HG03139 (cell line): ENCODE measurements around the gene MORC4.
A peak's percentile ranks its signal among the peaks of the same experiment; 100 is the strongest.

Experiments used
- ATAC-seq: cut with Tn5 transposase; IDR thresholded peaks from one replicate; pipeline ENCODE4 v1.9.1; 2021; ENCODE audit not compliant: unreplicated experiment

MORC4 gene

DNA sequence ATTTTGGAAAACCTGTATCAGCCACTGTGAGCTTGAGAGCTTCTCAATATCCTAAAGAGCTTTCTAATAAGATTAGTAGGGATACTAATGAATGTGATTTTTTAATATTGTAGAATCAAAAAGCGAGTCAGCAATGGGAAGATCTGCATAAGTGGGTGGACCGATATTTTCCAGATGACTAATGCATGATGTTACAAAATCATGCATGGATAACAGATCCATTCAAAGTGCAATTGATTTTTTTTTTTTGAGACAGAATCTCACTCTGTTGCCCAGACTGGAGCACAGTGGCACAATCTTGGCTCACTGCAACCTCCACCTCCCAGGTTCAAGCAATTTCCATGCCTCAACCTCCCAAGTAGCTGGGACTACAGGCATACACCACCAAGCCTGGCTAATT, 87.1 kb downstream of the MORC4 start:
- no peak for ATAC-seq

DNA sequence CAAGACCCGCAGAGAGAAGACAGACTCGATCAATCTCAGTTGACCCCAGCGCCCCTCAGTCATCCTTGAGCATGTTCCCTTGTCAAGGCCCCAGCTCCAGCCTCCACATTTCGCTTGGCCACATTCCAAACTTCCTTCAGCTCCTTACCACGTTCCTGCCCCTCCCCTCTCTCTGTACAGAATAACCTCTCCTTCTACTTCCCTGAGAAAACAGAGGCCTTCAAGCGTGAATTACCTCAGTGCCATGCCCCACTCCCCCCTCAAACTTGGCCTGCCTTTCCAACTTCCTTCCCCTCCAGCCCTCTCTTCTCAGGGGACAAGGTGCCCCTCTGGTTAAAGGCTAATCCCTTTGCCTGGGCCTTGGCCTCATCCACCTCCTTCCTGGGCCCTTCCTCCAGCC, 93.7 kb downstream of the MORC4 start:
- ATAC-seq, result no peak

DNA sequence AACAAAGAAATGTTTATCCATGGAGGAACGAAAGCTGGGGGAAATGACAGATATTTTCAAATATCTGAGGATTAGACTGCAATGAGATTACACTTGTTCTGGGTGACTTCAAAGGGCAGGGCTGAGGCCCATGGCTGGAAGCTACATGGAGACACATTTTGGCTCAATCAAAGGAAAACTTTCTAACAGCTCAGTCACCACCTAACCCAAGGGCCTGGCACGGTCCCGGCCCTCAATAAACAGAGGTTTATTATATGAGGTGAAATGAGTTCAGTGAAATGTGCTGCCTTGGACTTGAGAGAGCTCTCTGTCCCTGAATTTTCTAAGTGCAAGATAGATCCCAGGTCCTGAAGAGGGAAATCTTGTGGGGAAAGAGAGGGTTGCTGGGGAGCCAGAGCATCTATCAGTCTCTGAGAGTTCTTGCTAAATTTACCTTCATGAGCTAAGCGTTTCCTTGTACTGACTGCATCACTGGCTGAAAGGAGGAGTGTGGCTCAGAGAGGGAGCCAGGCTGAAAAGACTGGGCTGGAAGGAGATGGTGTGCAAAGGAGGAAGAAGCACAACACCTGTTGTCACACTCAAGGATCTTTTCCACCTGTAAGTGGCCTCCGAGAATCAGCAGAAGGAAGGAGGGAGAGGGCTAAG, 94.8 kb downstream of the MORC4 start:
- no peak for ATAC-seq

- ATAC-seq, result no peak
Measured at GRCh38 chrX:106903856-106904528, 96.0 kb downstream of the MORC4 start.

DNA sequence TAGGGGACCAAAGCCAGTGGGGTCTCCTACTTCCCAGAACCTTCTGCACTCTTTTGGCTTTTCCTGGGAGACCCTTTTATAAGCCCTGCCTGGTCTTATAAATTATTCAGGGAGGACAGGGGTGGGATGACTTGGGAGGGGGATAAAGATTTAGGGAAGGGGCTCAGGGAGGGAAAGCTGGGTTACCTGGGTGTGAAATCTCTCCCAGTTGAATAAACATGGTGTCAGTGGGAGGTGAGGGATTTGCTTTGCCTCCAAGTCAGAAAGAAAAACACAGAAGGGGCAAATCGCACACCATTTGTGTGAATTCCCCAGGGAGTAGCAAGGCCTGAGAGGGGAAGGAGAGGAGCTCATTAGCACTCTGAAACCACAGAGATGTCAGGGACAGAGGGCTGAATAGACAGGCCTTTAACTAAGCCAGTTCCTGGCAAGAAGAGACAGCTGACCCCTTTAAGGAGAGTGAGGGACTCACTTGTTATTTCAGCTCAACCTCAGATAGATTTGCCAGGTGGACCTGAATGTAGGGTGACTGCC, 96.7 kb downstream of the MORC4 start, which contains the start of gene RIPPLY1:
TSS of gene RIPPLY1 (minus strand) at position 51 of the 534 bp plus-strand sequence. CDS start 54 bp downstream, outside the sequence.
- ATAC-seq, result no peak

- no peak for ATAC-seq
Measured at GRCh38 chrX:106902684-106903083, 97.3 kb downstream of the MORC4 start.

- ATAC-seq, result no peak
Measured at GRCh38 chrX:106901781-106902219, 98.2 kb downstream of the MORC4 start.

DNA sequence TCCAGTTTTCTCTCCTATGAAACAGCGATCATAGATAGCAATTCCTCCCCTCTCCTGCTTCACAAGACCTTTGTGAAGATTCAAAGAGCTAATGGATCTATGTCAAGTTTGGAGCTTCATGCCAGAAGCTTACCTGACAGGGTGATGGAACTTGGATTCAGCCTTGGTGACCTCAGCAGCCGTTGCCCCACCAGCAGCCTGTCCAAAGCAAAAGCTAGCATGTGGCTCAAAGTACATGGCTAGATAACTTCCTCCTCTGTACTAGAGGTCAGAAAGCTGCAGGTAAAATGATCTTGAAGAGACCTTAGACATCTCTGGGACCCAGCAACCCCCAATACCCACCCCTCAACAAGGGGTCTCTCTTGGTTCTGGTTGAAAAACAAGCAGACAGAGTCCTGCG, 98.7 kb downstream of the MORC4 start:
- no peak for ATAC-seq

GRCh38 chrX:106899841-106900240, 100.2 kb downstream of the MORC4 start:
- ATAC-seq, result no peak

DNA sequence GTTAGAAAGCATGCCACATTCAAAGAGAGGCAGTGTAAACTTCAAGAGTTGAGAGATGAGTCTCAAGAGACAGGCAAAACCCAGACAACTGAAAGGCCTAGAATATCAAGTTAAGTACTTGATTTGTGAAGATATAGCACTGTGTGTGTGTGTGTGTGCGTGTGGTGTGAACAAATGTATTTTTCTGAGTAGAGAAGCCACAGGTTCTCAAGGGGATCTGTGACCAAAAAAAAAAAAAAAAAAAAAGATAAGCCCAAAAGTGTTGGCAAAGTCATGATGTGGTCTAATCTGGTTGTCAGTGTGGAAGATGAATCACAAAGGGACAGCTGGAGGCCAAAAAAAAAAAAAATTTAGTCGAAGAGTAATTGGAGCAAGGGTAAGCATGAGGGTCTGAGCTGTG, 100.7 kb downstream of the MORC4 start:
- no peak for ATAC-seq

DNA sequence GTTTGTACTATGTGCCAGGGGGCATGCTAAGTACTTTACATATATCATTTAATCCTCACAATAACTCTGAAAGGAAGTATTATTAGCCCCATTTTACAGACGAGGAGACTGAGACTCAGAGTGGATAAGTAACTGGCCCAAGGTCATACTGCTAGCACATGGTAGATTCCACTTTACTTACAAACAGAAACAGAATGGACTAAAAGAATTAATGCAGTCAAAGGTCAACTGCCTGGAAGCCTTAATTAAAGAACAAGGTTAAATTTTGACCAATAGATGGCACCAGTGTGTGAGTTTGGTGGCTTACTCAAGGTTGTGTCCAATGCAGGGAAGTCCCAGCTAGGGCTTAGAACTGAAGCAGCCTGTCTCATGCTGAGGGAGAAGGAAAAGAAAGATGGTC, 101.5 kb downstream of the MORC4 start:
- ATAC-seq, result peak; percentile 66

DNA sequence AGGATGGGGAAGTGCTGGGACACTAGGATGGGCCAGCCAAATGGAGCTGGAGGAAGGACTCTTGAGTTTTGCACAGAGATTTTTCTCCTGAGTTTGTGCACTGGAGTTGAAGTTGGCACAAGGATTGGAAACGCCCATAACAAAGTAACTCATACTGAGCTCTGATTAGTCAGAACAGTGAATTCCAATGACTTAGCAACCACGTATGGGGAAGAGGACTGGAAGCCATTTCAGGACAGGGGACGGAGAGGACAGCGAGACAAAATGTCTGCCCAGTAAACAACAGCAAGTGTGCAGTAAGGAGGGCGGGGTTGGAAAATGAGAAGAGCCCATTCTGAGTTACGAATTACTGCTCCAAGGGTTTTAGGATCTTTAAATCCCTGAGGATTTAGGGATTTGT, 102.8 kb downstream of the MORC4 start:
- ATAC-seq, result no peak

- ATAC-seq, result no peak
Measured at GRCh38 chrX:106894978-106895452, 105.0 kb downstream of the MORC4 start.

DNA sequence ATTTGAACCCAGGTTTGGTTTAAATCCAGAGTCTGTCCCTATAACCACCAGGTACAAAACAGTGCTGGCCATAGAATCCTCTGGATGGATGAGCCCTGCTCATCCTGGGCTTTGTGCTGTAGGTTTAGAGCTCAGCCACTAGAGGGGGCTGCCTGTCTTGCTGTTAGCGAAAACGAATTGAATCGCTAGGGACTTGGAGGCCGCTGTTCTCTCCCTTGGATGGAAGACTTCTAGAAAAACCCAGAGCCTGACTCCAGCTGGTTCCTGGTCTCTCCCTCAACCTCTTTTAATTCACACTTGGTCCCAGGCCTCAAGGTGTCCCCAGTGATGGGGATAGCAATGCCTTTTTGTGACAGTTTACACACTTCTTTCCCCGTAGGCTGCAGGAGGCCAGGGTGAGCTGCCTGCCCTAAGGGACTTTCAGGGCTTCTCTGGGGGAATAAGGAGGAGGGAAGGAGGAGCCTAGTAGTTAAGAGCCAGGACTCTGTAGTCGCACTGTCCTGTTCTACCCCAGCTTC, 105.6 kb downstream of the MORC4 start:
- ATAC-seq, result peak; percentile 67

DNA sequence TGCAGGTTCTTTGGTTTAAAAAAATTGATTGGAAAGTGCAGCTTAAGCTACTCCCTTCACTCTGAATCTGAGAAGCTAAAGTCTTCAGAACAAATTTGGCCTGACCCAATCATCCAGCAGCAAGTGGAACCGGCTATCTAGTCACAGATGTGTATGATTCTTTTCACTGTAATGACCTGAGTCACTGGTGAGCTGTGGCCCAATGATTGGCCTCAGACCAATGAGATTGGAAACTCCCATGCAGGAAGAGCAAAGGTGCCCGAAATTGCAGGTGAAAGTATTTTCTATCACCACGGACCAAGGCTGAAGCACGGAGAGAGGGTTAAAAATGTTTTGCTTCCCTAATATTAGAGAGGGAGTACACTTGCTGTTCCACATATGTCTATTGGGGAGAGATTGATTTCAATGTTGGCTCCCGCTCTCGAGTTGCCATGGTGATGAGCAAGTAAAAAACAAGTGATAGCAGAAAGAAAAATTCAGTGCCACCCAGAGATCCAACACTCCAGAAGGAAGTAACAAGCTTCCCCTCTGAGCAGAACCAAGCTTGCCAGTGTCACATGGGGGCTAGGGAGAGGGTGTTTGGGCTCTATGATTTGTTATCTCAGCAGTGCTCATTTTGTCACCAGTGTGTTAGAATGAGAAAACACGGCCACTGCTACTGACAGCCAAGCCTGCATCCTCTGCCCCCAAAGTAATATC, 108.1 kb downstream of the MORC4 start:
- ATAC-seq, result no peak
